Uterus (tissue), 2 donors: ENCODE data around the gene CHD3.

Source experiments
- POLR2A ChIP-seq, 2 donors: fragments of 450-650 bp; IDR thresholded peaks; one replicate each; pipeline ENCODE4 v1.6.1; 2016; ENCODE audit warnings: antibody characterized with exemption in 2 of 2, mild to moderate bottlenecking in 1 of 2, moderate library complexity in 1 of 2
- TF ChIP-seq, protein P1 (sequence below), 4 experiments: fragments of 200-600 bp in 2 of 4; fragments of 450-650 bp in 2 of 4; sonication (generic) in 2 of 4; IDR thresholded peaks; one replicate each; pipeline ENCODE4 v1.5.1; 2016 to 2019; ENCODE audit warnings: antibody characterized with exemption in 4 of 4, mild to moderate bottlenecking in 2 of 4, moderate library complexity in 1 of 4

GRCh38 chr17:7915179-7915610 lies 26.6 kb downstream of the CHD3 start:
- TF ChIP-seq, protein P1, sequence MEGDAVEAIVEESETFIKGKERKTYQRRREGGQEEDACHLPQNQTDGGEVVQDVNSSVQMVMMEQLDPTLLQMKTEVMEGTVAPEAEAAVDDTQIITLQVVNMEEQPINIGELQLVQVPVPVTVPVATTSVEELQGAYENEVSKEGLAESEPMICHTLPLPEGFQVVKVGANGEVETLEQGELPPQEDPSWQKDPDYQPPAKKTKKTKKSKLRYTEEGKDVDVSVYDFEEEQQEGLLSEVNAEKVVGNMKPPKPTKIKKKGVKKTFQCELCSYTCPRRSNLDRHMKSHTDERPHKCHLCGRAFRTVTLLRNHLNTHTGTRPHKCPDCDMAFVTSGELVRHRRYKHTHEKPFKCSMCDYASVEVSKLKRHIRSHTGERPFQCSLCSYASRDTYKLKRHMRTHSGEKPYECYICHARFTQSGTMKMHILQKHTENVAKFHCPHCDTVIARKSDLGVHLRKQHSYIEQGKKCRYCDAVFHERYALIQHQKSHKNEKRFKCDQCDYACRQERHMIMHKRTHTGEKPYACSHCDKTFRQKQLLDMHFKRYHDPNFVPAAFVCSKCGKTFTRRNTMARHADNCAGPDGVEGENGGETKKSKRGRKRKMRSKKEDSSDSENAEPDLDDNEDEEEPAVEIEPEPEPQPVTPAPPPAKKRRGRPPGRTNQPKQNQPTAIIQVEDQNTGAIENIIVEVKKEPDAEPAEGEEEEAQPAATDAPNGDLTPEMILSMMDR (IDR thresholded peaks at IDR 0.05): no peak
- no peak for TF ChIP-seq POLR2A (IDR thresholded peaks at IDR 0.05)
